Measurements from ENCODE around the gene DGLUCY.

DNA sequence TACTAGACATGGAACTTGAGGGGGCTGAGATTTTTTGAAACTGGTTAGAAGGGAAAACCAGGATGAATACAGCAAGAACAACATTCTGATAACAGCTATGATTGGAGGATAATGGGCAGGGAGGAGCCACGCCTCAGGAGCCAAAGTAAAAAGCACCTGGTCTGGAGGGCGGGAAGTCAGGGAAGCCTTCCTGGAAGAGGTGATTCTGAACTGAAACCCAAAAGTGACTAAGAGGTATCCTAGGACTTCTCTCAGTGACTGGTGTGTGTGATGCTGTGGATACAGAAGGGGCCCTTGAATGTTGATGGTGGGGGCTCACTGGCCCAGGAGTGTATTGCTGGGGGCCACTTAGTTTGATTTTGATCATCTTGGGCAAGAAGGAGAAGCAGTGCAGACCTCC is 149.5 kb downstream of the DGLUCY start:
- TF ChIP-seq, protein P1, sequence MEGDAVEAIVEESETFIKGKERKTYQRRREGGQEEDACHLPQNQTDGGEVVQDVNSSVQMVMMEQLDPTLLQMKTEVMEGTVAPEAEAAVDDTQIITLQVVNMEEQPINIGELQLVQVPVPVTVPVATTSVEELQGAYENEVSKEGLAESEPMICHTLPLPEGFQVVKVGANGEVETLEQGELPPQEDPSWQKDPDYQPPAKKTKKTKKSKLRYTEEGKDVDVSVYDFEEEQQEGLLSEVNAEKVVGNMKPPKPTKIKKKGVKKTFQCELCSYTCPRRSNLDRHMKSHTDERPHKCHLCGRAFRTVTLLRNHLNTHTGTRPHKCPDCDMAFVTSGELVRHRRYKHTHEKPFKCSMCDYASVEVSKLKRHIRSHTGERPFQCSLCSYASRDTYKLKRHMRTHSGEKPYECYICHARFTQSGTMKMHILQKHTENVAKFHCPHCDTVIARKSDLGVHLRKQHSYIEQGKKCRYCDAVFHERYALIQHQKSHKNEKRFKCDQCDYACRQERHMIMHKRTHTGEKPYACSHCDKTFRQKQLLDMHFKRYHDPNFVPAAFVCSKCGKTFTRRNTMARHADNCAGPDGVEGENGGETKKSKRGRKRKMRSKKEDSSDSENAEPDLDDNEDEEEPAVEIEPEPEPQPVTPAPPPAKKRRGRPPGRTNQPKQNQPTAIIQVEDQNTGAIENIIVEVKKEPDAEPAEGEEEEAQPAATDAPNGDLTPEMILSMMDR (IDR thresholded peaks at IDR 0.05): no peak
- no peak for TF ChIP-seq EZH2 (IDR thresholded peaks at IDR 0.05; ENCODE audit: borderline replicate concordance, insufficient read depth, low read depth, low read length, poor library complexity, severe bottlenecking)
